GM12874 (cell line): ENCODE results near the gene PANK1.

Experiments used
- CTCF ChIP-seq: IDR thresholded peaks from 2 replicates; pipeline ENCODE4 v1.5.1; 2011; ENCODE audit warnings: low read depth, mild to moderate bottlenecking, control low read depth, low read length, moderate library complexity; ENCODE audit not compliant: insufficient read depth

The PANK1 gene

GRCh38 chr10:89644967-89645741 is at the start of gene PANK1:
Gene PANK1 (minus strand): TSS chr10:89645242. CDS start chr10:89644891, 351 bp downstream.
- no peak for TF ChIP-seq CTCF

- TF ChIP-seq CTCF = no peak
These were observed 48.1 kb upstream of the PANK1 start for GRCh38 chr10:89693176-89693575.

DNA sequence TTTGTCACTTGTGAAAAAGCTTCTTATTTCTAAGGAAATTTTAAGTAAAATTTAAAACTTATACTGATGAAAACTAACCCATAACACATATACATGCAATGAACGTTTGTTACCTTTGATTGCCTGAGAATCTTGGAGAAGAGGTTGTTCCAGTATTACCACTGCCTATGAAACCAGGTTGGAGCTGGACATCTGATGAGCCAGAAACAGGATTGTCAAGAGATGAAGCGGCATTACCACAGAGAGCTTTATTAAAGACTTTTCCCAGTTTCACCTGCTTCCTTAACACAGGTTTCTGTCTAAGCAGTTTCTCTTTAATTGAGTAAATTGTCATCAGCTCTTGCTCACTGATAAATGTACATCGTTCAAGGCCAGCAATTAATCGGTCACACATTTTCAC is 47.4 kb upstream of the PANK1 start:
- no peak for TF ChIP-seq CTCF

- TF ChIP-seq CTCF = no peak
These were observed 45.0 kb upstream of the PANK1 start for GRCh38 chr10:89690027-89690426.

DNA sequence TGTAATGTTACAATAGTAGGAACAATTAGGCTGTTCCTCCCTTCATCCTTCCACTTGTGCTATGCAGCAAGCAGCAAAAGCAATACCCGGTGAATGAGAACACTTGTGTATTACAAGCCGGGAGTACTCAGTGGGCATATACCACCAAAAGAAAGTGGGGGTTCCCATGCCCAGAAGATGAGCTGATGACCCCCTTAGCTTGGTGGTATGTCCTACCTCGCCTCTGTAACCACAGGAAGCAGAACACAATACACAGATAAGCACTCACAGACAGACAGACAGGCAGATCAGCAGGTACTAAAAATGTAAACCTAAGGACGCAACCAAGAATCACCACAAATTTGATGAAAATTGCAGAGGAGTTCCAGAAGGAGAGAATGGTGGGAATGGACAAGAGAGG is 40.9 kb upstream of the PANK1 start:
- no peak for TF ChIP-seq CTCF

GRCh38 chr10:89684604-89685003 is 39.6 kb upstream of the PANK1 start:
- TF ChIP-seq CTCF = no peak

- no peak for TF ChIP-seq CTCF
These were observed 38.8 kb upstream of the PANK1 start for GRCh38 chr10:89683883-89684282.
